Measurements from ENCODE around the gene MKKS. TPM values are rescaled to one million over a fixed set of nuclear protein-coding genes. Genes with fewer than 3 reads are reported as not detected.

Gene MKKS
- polyA plus RNA-seq, 3 donors: 37.1 to 37.5 (median 37.3) TPM

DNA sequence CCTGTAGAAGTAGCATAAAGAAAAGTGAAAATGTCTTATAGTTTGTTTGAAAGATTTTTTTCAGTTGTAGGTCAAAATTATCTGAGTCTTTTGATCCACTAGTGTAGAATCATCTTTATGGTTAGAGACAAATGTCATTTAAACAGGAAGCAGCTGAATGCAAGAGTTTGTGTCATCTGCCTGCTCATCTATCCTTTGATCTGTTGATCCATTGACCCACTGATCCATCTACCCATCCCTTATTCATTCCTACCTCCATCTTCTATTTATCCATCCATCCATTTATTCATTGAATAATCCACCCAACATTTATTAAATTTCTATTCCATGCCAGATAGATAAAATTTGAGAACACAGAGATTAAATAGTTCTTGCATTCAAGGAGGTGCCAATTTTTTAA is 62.6 kb downstream of the MKKS start:
- no peak for DNase-seq (ENCODE audit: low read depth in 3 of 3, low spot score in 2 of 3)

DNA sequence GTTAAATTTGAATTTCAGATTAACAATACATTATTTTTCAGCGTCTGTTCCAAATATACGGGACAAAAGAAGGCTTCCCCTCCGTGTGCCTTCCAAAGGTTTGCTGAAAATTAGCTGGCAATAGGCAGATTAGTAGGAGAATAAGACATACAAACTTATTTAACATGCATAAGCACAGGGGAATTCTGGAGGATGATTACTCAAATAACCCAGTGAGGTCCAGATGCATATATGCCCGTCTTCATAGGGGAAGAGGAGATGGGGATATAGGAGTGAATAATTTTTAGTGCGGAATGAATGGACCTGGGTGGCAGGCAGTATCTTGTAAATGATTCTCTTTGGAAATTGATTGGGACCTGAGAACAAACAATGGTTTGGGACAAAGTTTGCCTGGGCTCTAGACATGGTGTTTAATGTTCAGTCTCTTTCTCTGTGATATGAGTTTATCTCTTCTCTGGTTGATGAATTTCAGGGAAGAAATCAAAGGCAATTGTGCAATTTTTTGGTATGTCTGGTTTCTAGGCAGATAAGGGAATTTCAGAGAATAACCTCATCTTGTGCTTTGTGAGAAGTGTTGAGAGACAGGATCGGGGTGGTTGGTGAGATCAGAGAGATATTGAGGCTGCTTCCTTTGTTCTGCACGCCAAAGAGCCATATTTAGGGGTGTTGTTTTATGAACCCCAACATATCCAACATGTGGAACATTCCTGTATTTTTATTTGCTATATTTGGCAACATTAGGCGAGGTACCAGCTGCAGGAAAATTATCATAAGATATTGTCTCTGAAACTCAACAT is 63.7 kb downstream of the MKKS start:
- no peak for DNase-seq (ENCODE audit: low read depth in 3 of 3, low spot score in 2 of 3)

GRCh38 chr20:10369723-10370090 is 64.3 kb downstream of the MKKS start:
- no peak for DNase-seq (ENCODE audit: low read depth in 3 of 3, low spot score in 2 of 3)

DNA sequence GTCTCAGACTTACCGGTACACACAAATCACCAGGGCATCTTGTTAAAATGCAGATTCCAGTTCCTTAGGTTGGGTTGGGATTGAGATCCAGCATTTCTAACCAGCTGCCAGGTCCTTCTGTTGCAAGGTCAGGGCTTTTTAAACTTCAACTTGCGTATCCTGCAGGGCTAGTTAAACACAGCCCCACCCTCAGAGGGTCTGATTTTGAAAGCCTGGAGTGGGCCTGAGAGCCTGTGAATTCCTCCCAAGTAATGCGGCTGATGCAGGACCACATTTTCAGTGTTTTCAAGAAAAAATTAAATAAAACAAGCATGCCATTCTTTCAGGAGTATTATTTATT is 65.3 kb downstream of the MKKS start:
- DNase-seq (ENCODE audit: low read depth in 3 of 3, low spot score in 2 of 3): no peak

DNA sequence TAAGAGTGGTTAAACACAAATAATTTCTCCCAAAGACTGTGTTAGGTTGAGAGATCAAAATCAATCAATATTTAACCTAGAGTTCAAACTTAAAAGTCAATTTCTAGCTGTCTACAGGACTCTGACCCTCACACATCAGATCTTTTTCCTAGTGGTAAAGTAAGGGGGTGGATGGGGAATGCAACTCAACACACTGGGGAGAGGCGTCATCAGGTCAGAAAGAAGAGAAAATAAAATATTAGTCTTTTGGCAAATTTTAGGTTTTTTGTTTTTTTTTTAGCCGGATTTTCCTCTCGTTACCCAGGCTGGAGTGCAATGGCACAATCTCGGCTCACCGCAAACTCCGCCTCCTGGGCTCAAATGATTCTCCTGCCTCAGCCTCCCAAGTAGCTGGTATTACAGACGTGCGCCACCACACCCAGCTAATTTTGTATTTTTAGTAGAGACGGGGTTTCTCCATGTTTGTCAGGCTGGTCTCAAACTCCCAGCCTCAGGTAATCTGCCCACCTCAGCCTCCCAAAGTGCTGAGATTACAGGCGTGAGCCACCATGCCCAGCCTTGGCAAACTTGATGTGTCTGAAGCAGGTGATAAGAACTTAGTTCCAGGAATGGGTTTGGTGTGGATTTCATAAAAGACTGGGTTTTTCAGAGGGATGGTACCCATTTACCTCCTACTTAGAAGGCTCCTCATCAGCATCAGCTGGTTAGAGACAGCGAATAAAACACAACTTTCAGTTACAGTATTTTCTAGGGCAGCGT is 65.9 kb downstream of the MKKS start:
- no peak for DNase-seq (ENCODE audit: low read depth in 3 of 3, low spot score in 2 of 3)

DNA sequence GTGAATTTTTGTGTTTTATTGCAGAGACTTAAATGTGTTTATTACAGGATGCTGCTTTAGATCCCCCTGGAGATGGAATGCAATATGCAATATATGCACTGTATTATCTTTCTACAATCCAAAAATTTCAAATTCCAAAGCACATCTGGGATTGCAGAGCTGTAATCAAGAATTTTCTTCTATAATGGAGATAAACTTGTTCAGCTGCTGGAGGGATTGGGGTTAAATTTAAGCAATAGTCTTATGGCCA is 66.4 kb downstream of the MKKS start:
- no peak for DNase-seq (ENCODE audit: low read depth in 3 of 3, low spot score in 2 of 3)

- DNase-seq (ENCODE audit: low read depth in 3 of 3, low spot score in 2 of 3): no peak
Measured at GRCh38 chr20:10366898-10367692, 66.9 kb downstream of the MKKS start.

DNA sequence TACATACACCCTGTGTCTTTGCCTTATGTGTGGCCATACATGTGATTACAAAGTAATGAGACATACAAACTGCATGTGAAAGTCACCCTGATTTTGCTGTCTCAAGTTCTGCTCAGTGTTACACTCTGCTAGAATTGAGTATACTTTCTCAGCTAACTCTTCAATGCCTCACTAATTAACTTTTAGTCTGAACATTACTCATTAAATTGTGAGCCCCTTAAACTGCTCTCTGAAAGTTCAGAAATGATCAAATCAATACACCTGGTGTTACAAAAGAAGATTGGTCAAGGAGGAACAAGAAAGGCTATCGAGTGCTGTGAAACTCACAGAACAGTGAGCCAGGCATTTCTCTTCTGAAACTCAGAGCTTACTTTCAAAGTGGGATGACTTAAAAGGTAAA is 71.3 kb downstream of the MKKS start:
- DNase-seq (ENCODE audit: low read depth in 3 of 3, low spot score in 2 of 3): no peak

DNA sequence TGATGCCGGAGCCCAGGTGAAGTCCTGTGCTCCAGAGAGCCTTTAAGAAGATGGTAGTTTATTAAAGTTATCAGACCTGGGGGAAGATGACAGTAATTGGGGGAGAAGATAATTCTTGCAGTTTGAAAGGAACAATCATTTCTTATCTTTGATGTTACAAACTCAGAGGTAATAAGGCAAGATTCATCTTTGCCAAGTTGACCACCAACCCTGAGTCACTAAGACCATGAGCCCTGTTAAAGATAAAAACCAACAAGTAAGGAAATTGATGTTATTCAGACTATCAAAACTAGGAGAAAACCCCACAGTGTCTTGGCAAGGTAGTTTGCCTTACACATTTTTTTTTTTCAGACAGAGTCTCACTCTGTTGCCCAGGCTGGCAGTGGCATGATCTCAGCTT is 73.1 kb downstream of the MKKS start:
- no peak for DNase-seq (ENCODE audit: low read depth in 3 of 3, low spot score in 2 of 3)

GRCh38 chr20:10359621-10360040 is 74.4 kb downstream of the MKKS start:
- DNase-seq (ENCODE audit: low read depth in 3 of 3, low spot score in 2 of 3): no peak

GRCh38 chr20:10357974-10358373 is 76.0 kb downstream of the MKKS start:
- no peak for DNase-seq (ENCODE audit: low read depth in 3 of 3, low spot score in 2 of 3)

DNA sequence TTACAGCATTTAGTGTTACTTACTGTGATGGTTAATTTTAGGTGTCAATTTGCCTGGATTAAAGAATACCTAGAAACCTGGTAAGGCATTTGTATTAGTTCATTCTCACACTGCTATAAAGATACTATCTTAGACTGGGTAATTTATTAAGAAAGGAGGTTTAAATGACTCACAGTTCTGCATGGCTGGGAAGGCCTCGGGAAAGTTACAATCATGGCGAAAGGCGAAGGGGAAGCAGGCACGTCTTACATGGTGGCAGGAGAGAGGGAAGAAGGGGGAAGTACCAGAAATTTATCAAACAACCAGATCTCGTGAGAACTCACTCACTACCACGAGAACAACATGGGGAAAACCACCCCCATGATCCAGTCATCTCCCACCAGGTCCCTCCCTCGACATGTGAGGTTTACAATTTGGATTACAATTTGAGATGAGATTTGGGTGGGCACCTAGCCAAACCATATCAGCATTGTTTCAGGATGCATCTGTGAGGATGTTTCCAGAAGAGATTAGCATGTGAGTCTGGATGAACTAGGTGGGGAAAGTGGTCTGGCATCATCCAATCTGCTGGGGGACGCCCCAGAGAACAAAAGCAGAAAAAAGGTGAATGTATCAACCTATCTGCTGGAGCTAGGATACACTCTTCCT is 76.8 kb downstream of the MKKS start:
- no peak for DNase-seq (ENCODE audit: low read depth in 3 of 3, low spot score in 2 of 3)

DNA sequence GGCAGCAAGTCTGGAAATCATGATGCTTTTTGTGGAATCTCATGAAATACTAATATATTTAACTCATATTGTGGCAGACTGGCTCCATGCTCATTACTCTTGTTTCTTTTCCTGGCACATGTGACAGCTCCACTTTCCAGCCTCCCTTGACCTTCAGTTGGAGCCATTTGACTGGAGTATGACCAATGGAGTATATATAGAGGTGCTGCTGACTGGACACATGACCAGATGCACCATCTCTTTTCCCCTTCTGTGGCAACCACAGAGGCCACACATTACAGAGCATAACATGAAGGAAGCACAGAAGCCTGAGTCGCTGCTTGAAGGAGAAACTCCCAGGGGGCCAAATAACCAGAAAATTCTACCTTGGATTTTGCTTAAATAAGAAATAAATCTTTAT is 77.4 kb downstream of the MKKS start:
- DNase-seq (ENCODE audit: low read depth in 3 of 3, low spot score in 2 of 3): no peak

- no peak for DNase-seq (ENCODE audit: low read depth in 3 of 3, low spot score in 2 of 3)
Measured at GRCh38 chr20:10352934-10353824, 80.8 kb downstream of the MKKS start.

Other genes with a start within 250 kb of the MKKS start
- 1 to 10 TPM; 5.5 to 6.3 (median 5.9) TPM for gene SNAP25, start 215.4 kb downstream of the MKKS start, polyA plus RNA-seq (ENCODE audit: insufficient read length in 3 of 3)
- 1 to 10 TPM; 6.8 to 7.4 (median 7.1) TPM for gene SLX4IP, start 1.1 kb upstream of the MKKS start, polyA plus RNA-seq (ENCODE audit: insufficient read length in 3 of 3)
- 100 to 1,000 TPM; 152 to 163 (median 156) TPM for gene JAG1, start 239.8 kb upstream of the MKKS start, polyA plus RNA-seq (ENCODE audit: insufficient read length in 3 of 3)

Data from right renal cortex interstitium (tissue), 3 donors.